ENCODE data around the gene ADAMTS13. TPM values are rescaled to one million over a fixed set of nuclear protein-coding genes. Genes with fewer than 3 reads are reported as not detected.

ADAMTS13 gene
- total and polyA plus RNA-seq, 9 of the 15 experiments (the other 6 are each of a cell fraction or from before 2014, with no cell fraction given): 0.03 to 0.20 (median 0.04) TPM; not detected in 4

DNA sequence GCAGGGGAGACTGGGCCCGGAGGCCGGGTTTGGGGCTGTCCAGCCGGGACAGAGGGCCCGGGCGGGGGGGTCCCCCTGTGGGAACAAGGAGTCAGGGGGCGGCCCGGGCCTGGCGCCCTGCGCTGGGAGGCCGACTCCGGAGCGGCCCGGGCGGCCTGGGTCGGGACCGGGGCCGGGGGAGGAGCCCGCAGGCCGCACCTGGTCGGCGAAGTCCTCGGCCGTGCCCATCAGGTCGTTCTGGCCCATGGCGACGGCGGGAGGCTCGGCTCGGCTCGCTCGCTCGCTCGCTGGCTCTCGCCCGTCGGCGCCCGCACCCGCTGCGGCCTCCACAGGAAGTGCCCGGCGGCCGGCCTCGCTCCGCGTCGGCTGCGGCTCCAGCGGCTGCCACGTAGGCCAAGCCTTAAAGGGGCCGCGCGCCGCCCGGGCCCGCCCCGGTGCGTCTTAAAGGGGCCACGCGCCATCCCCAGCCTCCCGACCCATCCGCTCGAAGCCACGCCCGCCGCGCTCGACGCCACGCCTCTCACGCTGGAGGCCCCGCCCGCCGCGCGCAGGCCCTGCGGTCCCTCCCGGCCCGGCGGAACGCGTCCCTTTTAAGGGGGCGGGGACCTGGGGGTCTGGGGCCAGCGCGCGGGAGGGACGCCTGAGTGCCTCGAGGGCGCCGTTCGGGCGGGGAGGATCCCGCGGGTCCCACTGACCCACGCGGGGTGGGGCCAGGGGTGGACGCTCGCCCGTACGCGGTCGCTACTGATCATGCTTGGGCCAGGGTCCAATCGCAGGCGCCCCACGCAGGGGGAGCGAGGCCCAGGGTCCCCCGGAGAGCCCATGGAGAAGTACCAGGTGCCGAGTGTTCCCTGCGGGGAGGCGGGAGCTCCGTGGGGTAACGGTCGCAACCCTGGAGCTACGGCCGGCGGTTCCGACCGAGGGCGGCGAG, 46.2 kb upstream of the ADAMTS13 start, which contains the start of the genes STKLD1 and SURF4 (continued):
- no peak for TF ChIP-seq ATF1 (CRISPR knock-in tag; IDR thresholded peaks at IDR 0.05)
- TF ChIP-seq ATF1 (tag; IDR thresholded peaks at IDR 0.05): peak; percentile 78
- TF ChIP-seq ZNF785 (CRISPR knock-in tag; IDR thresholded peaks at IDR 0.05): no peak
- TF ChIP-seq, protein P1, sequence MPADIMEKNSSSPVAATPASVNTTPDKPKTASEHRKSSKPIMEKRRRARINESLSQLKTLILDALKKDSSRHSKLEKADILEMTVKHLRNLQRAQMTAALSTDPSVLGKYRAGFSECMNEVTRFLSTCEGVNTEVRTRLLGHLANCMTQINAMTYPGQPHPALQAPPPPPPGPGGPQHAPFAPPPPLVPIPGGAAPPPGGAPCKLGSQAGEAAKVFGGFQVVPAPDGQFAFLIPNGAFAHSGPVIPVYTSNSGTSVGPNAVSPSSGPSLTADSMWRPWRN (IDR thresholded peaks at IDR 0.05; ENCODE audit: low read depth): no peak
- TF ChIP-seq PREB (CRISPR knock-in tag; IDR thresholded peaks at IDR 0.05): no peak
- no peak for TF ChIP-seq PKNOX1 (IDR thresholded peaks at IDR 0.05)
- TF ChIP-seq, protein P2, sequence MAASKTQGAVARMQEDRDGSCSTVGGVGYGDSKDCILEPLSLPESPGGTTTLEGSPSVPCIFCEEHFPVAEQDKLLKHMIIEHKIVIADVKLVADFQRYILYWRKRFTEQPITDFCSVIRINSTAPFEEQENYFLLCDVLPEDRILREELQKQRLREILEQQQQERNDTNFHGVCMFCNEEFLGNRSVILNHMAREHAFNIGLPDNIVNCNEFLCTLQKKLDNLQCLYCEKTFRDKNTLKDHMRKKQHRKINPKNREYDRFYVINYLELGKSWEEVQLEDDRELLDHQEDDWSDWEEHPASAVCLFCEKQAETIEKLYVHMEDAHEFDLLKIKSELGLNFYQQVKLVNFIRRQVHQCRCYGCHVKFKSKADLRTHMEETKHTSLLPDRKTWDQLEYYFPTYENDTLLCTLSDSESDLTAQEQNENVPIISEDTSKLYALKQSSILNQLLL (CRISPR knock-in tag; IDR thresholded peaks at IDR 0.05; ENCODE audit: borderline replicate concordance): no peak
- peak; percentile 98 for TF ChIP-seq HNRNPL (IDR thresholded peaks at IDR 0.05; ENCODE audit: low read depth, low read length)
- no peak for TF ChIP-seq ZNF79 (CRISPR knock-in tag; IDR thresholded peaks at IDR 0.05; ENCODE audit: low read depth)
- no peak for TF ChIP-seq HOMEZ (CRISPR knock-in tag; IDR thresholded peaks at IDR 0.05)
- TF ChIP-seq RBM15 (IDR thresholded peaks at IDR 0.05; ENCODE audit: insufficient read depth, low read length): no peak
- TF ChIP-seq ELK3 (CRISPR knock-in tag; IDR thresholded peaks at IDR 0.05): no peak
- TF ChIP-seq XRCC5 (IDR thresholded peaks at IDR 0.05; ENCODE audit: low read depth, low read length): 0 out of 2 replicates have a peak, but pooled peaks have one; percentile 44
- TF ChIP-seq RBM39 (optimal IDR thresholded peaks at IDR 0.05; ENCODE audit: low read depth, low read length): no peak
